A549 (cell line): ENCODE measurements around the gene RNF152.

Source experiments
- EP300 ChIP-seq, 2 experiments: fragments of >200 bp; sonication (Bioruptor Twin); formaldehyde crosslinking; IDR thresholded peaks; 2 replicates in 1 of 2; 3 replicates in 1 of 2; pipeline ENCODE4 v1.6.1; 2016 to 2017
- HOXB13 ChIP-seq: fragments of 250-450 bp; sonication (Bioruptor Pico); IDR thresholded peaks from 2 replicates; pipeline ENCODE4 v1.5.0; 2020; ENCODE audit warnings: low read depth, mild to moderate bottlenecking, moderate library complexity
- MAFK ChIP-seq: fragments of 450-650 bp; IDR thresholded peaks from 2 replicates; pipeline ENCODE4 v1.6.1; 2014; ENCODE audit not compliant: partially characterized antibody
- MYC ChIP-seq: IDR thresholded peaks from 2 replicates; pipeline ENCODE4 v1.6.1; 2012; ENCODE audit warnings: mild to moderate bottlenecking, inconsistent platforms, low read length, improper control_type of control experiment, borderline replicate concordance
- NPAS2 ChIP-seq: fragments of 250-450 bp; sonication (Bioruptor Pico); IDR thresholded peaks from 2 replicates; pipeline ENCODE4 v1.8.0; 2022; ENCODE audit warnings: mild to moderate bottlenecking, moderate library complexity, borderline replicate concordance
- POLR2A ChIP-seq: IDR thresholded peaks from 2 replicates; pipeline ENCODE4 v1.6.1; 2012; ENCODE audit warnings: mild to moderate bottlenecking, low read length
- POLR2AphosphoS2 ChIP-seq: conservative IDR thresholded peaks from 2 replicates; pipeline ENCODE4 v1.6.1; 2012; ENCODE audit warnings: low read length, improper control_type of control experiment, inconsistent platforms
- RAD21 ChIP-seq, 2 experiments: fragments of >200 bp in 1 of 2; sonication (Bioruptor Twin) in 1 of 2; formaldehyde crosslinking in 1 of 2; IDR thresholded peaks in 1 of 2; conservative IDR thresholded peaks in 1 of 2; 2 replicates in 1 of 2; 3 replicates in 1 of 2; pipeline ENCODE4 v1.6.1; 2012 to 2018; ENCODE audit warnings: inconsistent platforms in 1 of 2
- RFX5 ChIP-seq: fragments of 450-650 bp; IDR thresholded peaks from 2 replicates; pipeline ENCODE4 v1.7.1; 2014; ENCODE audit warnings: antibody characterized with exemption, mild to moderate bottlenecking, moderate library complexity
- SMC3 ChIP-seq: fragments of >200 bp; sonication (Bioruptor Twin); formaldehyde crosslinking; IDR thresholded peaks from 3 replicates; pipeline ENCODE4 v1.6.1; 2018; ENCODE audit warnings: inconsistent platforms
- TF ChIP-seq, protein P1 (sequence below): fragments of >200 bp; sonication (Bioruptor Twin); formaldehyde crosslinking; IDR thresholded peaks from 3 replicates; pipeline ENCODE4 v1.5.1; 2016
- TF ChIP-seq, protein P2 (sequence below): fragments of 200-600 bp; sonication (generic); IDR thresholded peaks from 2 replicates; pipeline ENCODE4 v1.6.1; 2016; ENCODE audit warnings: antibody characterized with exemption, mild to moderate bottlenecking, moderate library complexity
- TF ChIP-seq, protein P3 (sequence below): fragments of 450-650 bp; IDR thresholded peaks from 2 replicates; pipeline ENCODE4 v1.6.1; 2014; ENCODE audit warnings: antibody characterized with exemption

DNA sequence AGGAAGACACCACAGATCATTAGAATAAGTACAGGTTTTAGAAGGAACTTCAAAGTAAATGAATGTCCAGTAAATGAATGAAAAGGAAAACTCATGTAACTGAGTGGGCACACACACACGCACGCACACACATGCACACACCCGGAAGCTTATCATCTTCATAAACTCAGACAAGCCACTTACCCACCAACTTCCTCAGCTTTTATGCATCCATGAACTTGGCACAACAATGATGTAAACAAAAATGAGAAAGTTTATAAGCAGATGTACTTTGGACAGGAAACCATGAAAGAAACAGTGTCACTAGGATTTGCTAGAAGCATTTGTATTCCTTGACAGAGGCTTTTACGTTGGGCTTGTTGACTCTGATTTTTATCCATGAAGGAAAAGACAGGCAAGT is 23.2 kb downstream of the RNF152 start:
- TF ChIP-seq, protein P1, sequence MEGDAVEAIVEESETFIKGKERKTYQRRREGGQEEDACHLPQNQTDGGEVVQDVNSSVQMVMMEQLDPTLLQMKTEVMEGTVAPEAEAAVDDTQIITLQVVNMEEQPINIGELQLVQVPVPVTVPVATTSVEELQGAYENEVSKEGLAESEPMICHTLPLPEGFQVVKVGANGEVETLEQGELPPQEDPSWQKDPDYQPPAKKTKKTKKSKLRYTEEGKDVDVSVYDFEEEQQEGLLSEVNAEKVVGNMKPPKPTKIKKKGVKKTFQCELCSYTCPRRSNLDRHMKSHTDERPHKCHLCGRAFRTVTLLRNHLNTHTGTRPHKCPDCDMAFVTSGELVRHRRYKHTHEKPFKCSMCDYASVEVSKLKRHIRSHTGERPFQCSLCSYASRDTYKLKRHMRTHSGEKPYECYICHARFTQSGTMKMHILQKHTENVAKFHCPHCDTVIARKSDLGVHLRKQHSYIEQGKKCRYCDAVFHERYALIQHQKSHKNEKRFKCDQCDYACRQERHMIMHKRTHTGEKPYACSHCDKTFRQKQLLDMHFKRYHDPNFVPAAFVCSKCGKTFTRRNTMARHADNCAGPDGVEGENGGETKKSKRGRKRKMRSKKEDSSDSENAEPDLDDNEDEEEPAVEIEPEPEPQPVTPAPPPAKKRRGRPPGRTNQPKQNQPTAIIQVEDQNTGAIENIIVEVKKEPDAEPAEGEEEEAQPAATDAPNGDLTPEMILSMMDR, result no peak
- TF ChIP-seq RFX5, result no peak
- TF ChIP-seq POLR2A, result no peak
- no peak for TF ChIP-seq HOXB13 (CRISPR knock-in tag)
- no peak for TF ChIP-seq SMC3
- no peak for TF ChIP-seq NPAS2
- no peak for TF ChIP-seq POLR2AphosphoS2
- TF ChIP-seq EP300 (IDR thresholded peaks at IDR 0.05), result no peak
- TF ChIP-seq, protein P2, sequence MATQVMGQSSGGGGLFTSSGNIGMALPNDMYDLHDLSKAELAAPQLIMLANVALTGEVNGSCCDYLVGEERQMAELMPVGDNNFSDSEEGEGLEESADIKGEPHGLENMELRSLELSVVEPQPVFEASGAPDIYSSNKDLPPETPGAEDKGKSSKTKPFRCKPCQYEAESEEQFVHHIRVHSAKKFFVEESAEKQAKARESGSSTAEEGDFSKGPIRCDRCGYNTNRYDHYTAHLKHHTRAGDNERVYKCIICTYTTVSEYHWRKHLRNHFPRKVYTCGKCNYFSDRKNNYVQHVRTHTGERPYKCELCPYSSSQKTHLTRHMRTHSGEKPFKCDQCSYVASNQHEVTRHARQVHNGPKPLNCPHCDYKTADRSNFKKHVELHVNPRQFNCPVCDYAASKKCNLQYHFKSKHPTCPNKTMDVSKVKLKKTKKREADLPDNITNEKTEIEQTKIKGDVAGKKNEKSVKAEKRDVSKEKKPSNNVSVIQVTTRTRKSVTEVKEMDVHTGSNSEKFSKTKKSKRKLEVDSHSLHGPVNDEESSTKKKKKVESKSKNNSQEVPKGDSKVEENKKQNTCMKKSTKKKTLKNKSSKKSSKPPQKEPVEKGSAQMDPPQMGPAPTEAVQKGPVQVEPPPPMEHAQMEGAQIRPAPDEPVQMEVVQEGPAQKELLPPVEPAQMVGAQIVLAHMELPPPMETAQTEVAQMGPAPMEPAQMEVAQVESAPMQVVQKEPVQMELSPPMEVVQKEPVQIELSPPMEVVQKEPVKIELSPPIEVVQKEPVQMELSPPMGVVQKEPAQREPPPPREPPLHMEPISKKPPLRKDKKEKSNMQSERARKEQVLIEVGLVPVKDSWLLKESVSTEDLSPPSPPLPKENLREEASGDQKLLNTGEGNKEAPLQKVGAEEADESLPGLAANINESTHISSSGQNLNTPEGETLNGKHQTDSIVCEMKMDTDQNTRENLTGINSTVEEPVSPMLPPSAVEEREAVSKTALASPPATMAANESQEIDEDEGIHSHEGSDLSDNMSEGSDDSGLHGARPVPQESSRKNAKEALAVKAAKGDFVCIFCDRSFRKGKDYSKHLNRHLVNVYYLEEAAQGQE, result no peak
- TF ChIP-seq, protein P3, sequence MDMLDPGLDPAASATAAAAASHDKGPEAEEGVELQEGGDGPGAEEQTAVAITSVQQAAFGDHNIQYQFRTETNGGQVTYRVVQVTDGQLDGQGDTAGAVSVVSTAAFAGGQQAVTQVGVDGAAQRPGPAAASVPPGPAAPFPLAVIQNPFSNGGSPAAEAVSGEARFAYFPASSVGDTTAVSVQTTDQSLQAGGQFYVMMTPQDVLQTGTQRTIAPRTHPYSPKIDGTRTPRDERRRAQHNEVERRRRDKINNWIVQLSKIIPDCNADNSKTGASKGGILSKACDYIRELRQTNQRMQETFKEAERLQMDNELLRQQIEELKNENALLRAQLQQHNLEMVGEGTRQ, result no peak
- no peak for TF ChIP-seq MYC
- no peak for TF ChIP-seq RAD21 (conservative IDR thresholded peaks at IDR 0.05 in 1 of 2, IDR thresholded peaks at IDR 0.05 in 1 of 2)
- no peak for TF ChIP-seq MAFK
